ENCODE results near the gene ZC3H6.
"Not testable (repeated sequence)": the region's sequence is repeated elsewhere in the genome, so short reads cannot be mapped to it uniquely, and the experiment has no call there.

Gene ZC3H6

DNA sequence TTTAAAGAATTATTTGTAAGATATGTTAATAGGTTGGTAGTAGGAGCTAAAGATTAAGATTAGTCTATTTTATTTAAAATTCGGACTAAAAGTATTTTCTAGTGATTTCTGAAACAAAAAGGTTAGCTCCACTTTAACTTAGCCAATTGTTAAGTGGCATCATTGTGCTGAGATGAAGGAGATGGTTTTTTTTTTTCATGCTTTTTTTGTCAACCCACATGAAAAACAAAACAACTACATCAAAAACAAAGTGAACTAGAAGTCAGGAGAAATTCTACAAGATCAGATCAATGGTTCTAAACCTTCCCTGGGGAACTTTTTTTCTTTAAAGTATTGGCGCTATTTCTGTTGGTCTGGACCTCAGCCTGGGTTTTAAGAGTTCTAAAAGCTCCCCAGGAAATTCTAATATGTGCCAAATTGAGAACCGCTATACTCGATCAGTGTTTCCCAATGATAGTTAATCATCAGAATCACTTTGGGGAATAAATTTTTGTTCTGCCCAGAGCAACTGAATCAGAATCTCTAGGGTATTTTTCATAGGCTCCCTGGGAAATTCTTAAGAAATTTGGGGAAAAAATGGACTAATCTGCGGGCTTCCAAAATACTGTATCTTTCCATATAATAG is 2.3 kb downstream of the ZC3H6 start:
- no peak for DNase-seq (ENCODE audit: low read depth)

DNA sequence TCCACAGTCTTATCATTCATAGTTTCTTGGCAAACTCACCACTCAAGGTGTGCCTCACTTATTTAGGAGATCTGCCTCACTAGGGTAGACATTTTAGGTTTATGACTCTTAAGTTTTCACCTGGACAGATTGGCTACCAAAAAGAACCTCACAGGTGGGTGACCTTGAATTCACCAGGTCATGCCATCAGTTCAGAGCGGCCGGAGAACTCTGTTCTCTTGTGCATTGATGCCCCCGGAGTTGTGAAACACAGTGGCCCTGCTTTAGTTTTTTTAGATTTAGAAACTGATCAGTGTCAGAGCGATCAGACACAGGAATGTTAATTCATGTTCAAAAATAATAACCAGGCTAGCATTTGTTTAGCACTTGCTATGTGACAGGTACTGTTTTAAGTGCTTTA is 6.7 kb downstream of the ZC3H6 start:
- DNase-seq (ENCODE audit: low read depth): not testable (repeated sequence)

DNA sequence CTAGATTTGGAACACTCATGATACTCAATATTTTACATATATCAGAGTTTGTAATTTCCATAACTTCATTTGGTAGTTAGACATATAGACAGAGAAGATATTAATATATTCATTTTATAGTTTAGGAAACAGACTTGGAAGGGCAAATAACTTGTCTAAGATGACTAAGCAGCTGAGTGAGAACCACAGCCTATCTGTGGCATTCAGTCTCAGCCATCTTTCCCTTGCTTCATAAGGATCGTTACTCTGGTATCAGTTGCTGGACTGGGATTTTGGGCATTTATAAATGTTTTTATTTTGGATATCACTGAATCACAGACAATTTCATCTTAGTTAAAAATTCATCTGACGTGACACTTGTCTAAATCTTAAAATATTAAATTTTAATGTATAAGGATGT is 8.1 kb downstream of the ZC3H6 start:
- not testable (repeated sequence) for DNase-seq (ENCODE audit: low read depth)

DNA sequence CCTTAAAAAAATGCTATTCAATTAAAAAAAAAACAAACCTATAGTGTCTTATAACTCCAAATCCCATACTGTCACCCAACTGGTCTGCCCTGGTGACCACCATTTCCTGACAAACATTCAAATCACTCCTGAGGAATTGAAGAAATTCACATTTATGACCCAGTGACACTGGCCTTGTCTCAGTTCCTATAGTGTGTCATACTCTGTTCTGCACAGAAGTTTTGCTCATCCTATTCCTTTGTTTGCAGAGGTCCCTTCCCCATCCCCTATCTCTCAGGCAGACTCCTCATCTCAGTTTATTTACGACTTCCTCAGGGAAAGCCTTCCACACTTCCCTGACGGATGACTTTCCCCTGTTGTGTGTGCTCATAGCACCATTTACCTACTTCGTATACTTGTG is 14.7 kb downstream of the ZC3H6 start:
- no peak for DNase-seq (ENCODE audit: low read depth)

DNA sequence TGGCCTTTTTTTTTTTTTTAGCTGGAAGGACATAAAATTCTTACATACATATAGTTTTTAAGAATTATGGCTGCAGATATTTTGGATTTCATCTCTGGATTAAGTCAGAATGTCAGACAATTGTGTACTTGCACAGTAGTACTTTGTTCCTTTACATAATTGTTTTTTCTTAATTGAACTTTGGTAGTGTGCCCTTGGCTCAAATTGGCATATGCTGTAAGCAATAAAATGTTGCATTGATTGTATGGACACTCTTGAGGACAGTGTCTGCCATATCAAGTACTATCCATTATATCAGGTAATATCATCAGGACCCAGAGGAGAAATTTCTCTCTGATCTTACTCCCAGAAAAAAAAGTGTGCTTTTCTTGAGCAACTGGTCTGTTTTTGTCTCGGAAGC is 15.3 kb downstream of the ZC3H6 start:
- no peak for DNase-seq (ENCODE audit: low read depth)

DNA sequence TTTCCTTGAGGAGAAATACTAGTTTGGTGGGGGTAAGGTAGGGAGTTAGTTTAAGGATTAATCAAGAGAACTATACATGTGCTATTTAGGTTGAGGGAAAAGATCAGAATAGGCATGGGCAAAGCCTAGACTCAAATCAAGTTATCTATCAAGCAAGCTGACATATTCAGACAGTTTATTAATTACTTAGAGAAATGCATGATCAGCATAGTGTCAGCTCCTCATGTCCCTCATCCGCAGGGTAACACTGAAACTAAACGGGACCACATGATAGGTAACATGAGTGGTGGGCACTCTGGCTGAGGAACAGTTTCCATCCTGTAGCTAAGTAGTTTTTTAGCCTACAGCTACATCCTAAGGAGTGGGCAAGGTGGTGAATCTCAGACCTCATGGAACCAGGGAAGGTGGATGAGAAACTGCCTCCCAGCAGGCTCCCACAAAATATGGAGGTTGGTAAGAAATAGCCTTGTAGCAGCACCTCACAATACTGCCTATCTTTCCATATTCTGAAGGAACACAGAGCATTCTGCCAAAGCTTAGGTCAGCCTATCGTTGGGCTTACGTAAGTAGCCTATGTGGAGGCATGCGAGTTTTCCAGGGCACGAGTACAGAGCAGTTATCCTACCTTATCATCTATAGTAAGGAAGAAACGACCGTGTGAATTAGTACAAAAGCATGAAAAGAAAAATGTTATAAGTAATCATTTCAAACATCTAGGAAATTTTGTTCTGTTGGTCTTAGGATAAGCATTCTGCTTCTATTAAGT is 18.4 kb downstream of the ZC3H6 start:
- DNase-seq (ENCODE audit: low read depth): no peak

DNA sequence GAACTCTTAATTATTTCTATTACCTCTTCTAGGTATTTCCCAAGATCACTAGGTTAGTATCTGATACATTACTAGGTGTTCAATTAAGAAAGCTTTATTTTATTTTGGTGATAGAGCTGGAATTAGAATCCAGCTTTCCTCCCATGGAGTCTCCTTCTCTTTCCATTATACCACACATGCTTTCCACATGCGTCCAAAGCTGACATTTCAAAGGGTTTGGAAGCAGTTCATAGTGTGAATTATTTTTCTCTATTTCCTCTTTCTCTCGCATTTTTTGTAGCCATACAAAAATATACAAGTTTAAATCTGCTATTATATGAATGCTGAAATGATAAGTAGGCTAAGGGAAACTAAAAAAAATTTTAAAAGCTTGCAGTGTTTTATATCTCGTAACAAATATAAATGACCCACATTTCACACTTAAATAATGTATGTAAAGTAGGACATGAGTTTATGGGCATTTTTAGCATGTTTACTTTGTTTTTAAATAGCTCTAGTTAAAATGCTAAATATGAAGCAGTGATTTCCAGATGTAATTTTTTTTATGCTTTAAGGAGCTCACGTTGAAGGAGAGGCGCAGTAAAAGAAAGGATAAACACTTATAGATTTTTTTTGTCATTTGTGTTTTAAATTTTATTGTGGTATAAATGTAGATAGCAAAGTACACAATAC is 20.1 kb downstream of the ZC3H6 start:
- no peak for DNase-seq (ENCODE audit: low read depth)

DNA sequence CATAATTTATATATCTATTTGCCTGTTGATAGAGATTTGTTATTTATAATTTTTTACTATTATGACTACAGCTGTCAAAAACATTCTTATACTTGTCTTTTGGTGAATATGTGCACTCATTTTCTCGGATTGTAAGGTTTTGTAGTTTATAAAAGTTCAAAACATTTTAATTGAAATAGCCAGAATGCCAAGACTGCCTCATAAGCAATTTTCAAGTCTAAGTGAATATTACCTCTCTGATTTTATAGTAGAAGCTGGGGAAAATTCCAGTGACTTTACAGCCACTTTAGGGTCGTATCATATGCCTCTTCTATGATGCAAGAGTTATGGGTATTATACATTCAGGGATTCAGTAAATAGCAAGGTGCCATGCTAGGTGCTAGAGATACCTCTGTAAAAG is 21.0 kb downstream of the ZC3H6 start:
- DNase-seq (ENCODE audit: low read depth): no peak

DNA sequence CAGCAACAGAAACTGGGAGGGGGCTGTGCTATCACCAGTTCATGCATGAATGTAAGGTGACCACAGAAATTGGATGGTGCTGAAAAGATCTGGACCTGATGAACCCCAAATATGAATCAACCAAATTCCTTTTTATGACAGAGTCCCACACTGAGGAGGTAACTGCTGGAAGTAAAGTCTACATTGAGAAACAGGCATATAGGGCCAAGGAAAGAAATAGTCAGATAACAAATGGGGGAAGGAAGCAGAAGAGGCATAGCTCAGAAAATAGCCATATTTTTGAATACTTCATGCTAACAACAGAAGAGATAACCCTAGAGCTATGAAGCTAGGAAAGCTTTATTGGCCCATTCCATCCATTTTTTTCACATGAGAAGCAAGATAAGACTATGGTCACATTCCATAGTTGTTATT is 25.8 kb downstream of the ZC3H6 start:
- DNase-seq (ENCODE audit: low read depth): no peak

DNA sequence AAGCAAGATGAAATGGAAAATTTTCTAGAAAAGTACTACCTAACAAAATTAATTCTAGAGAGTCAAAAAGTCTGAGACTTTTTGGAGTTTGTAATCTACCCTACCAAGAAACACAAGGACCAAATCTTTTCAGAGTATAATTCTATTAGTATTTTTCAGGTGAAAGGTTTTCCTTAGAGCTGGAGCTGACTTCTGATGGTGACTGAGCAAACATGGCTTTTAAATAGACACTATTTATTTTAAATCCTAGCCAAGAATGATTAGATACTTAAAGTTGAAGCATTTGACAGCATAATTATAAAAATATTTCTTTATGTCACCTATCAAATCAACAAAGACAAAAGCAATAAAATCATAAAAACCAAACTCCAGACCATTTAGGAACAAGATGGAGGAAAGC is 26.6 kb downstream of the ZC3H6 start:
- no peak for DNase-seq (ENCODE audit: low read depth)

DNA sequence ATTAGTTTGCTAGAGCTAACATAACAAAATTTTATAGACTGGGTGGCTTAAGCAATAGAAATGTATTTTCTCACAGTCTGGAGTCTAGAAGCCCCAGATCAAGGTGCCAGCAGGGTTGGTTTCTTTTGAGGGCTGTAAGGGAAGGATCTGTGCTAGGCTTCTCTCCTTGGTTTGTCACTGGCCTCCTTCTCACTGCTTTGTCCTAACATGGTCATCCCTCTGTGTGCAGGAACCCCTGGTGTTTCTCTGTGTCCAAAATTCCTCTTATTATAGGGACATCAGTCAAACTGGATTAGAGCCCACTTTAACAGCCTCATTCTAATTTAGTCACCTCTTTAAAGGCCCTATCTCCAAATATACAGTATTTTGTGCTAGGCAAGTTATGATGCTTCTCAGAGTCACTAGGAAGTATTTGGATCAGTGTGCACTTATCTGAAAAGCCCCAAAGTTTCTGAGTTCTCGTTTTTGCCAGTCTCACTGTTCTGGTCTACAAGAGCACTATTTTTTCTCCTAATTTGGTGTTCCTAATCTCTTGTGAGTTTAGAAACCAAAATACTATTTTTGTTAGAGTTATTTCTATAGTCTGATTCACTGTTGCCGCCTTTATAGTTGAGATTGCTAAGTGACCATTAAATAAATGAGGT is 29.0 kb downstream of the ZC3H6 start:
- no peak for DNase-seq (ENCODE audit: low read depth)

DNA sequence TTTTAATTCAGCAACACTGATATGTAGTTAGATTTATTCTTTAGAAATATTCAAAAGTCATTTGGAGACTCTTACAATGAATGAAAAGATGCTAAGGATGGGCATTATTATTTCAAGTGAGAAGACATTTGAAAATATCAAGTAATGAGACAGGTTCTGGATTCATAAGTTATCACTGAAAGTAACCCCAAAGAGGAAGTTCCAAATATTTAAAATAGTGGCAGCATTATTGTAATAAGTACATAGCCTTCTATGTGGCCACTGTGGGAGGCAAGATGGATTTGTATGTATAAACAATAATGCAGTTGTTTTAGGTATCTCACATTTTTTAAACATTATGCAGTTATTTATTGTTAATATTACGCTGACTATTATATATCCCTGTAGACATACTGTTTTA is 29.7 kb downstream of the ZC3H6 start:
- no peak for DNase-seq (ENCODE audit: low read depth)

DNA sequence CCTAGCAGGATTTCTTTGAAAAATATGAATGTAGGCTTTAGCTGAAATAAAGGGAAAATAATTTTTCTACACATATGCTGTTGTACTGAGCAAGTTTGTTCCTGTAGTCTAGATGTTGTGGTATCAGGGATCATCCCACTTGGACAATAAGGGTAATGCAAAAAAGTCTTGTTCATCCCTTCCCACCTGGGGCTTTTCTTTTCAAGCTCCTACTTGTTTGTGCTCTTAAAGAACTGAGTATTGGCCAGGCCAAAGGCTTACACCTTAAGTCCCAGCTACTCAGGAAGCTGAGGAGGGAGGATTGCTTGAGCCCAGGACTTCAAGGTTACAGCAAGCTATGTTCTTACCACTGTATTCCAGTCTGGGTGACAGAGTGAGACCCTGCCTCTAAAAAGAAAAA is 35.5 kb downstream of the ZC3H6 start:
- DNase-seq (ENCODE audit: low read depth): no peak

DNA sequence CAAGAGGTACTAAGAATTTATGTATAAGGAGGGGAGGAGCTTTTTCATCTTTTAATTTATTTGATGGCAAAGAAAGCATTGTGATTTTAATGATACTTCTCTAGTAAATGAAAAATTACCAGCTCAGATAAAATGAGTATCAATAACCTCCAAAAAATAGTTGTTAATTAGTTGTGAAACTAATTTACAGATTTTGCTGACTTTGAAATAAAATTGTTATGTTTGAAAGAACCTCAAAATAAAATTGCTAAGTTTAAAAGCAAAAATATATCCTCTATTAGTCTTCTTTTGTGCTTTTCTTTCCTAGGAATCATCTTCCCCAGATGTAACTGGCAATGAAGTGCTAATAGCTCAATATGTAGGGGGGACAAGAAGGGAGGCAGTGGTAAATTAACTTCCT is 36.5 kb downstream of the ZC3H6 start:
- DNase-seq (ENCODE audit: low read depth): no peak

DNA sequence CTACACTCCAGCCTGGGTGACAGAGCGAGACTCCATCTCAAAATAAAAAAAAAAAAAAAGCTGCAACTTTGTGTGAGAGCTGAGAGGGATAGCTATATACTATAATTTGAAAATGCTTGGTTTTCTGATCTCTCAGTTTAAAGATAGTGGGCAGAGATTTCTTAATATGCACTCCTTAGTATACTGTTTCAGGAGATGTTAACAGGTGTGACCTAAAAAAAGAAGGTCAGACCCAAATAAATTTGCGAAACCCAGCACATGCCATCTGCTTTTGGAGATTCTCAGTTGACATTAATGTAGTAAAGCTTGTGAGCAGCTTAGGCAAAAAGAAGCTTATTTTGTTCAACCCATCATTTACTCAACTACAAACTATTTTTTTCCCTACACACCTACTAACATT is 37.4 kb downstream of the ZC3H6 start:
- DNase-seq (ENCODE audit: low read depth): no peak

DNA sequence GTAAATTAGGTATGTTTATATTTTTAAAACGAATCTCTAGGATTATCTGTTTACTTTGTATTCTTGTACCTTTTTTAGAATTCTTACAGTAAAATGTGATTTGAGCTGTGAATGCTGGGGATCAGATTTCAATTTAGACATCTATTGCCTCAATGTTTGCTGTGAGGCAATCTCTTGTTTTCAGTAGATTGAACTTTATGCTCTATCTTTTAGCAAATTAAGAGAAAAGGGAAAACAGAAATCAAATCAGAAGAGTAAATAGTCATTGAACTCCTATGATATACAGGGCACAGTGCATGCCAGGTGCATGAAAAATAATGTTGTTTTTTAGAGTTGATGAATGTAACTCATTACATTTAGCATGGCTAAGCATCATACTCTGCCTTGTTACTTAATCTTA is 39.5 kb downstream of the ZC3H6 start:
- no peak for DNase-seq (ENCODE audit: low read depth)

DNA sequence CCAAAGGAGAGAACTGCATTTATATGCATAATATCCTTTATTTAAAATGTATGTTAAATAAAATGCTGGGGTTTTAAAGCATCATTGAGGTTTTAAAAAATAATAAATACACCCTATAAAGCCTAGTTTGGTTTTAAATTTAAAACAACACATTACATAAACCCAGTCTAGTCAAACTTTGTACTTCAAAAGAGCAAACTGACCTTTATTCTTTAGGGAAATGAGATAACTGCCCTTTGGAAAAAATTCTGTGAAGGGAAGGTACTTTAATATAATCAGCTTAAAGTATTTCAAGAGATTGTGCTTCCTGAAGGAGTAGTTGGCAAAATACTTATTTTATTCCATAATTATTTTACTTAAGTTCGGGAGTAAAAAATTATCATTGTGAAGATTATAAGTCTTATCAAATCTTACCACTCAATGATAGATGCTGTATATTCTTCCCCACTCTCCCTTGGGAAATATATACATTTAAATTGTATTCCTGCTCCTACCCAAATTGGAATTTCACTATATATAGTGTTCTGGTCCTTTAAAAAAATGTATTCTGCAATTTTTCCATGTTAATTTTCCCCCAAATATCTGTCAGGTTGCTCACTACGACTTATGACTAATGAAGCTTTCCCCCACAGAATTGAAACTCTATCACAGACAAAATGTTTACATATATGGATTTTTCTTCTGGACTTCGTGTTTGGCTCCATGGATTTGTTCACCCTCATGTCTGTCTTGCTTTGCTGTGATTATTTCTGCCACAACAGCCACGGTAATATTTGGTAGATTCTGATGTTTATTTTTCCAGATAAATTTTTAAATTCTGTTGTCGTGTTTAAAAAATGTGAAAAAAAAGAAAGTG is 42.1 kb downstream of the ZC3H6 start:
- DNase-seq (ENCODE audit: low read depth): no peak

DNA sequence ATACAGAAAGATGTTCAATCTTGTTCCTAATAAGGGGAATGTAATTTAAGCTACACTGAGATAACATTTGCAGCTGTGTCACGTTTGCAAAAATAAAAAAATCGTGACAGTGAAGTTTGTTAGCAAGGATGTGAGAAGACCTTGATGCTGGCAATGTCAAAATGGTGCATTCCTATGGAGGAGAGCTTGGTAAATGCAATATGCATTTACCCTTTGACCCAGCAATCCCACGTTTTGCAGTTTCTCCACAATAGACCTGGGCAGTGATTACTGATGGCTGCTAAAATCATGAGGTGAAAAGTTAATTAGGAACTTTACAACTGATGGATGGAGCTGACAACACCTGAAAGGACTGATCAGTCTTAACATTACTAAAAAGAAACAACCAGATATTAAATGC is 43.1 kb downstream of the ZC3H6 start:
- DNase-seq (ENCODE audit: low read depth): no peak

DNA sequence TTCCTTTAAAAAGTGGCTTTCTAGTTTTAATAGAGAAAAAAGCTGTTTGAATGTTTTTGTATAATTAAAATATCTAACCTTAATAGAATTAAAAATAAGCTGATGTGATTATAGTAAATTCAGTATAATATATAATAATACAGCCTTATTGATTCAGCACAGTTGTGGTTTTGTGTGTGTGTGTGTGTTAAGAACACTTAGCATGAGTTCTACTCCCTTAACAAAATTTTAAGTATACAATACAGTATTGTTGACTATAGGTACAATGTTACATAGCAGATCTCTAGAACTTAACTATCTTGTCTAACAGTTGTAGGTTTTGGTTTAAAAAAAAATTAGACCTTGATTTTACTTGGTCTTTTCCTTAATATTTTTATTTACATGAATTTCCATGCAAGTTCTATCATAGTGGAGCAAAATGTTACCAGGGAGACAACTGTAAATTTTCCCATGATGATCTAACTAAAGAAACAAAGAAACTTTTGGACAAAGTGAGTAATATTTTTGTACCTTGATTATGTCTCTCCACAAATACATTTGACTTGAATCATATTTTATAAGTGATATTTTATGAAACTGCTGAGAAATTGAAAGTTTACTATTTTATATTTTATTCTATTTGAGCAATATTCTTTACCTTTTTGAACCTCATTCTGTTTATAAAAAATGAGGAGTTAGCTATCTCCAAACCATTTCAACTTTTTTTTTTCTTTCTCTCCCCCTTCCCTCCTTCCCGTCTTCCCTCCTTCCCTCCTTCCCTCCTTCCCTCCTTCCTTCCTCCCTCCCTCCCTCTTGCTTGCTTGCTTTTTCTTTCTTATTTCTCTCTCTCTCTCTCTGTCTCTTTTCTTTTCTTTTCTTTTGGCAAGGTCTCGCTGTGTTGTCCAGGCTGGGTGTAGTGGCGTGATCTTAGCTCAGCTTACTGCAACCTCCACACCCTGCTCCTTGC is 46.3 kb downstream of the ZC3H6 start:
- no peak for DNase-seq (ENCODE audit: low read depth)

DNA sequence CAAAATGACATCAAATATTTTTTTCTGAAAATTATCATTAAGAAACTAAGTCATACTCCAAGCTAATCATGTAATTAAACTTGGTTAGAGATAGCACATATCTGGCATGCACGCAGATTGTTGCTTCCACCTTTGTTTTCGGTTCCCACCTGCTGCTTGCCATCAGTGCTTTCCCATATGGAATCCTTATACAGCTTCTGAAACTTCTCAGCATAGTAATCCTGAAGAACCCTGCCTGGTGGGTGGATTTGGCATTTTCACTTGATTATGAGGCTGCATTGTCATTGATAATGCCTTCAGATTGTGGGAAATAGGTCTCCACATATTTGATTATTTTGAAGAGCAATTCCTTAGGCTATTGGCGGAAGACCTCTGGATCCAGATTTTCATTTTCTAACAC is 47.5 kb downstream of the ZC3H6 start:
- no peak for DNase-seq (ENCODE audit: low read depth)

Measured in fibroblast of the conjunctiva (primary cell).